Cardiac muscle cell (in vitro differentiated cells and primary cell): ENCODE data around the gene NT5DC4. TPM values are rescaled to one million over a fixed set of nuclear protein-coding genes. Genes with fewer than 3 reads are reported as not detected.

ENCODE experiments used
- DNase-seq, 2 donors: peaks; one replicate each; pipeline versions ENCODE4 v3.0.0 to v3.0.0-alpha.2; 2010 to 2017; ENCODE audit warnings: low read depth in 1 of 2, low spot score in 1 of 2
- H3K27ac ChIP-seq: fragments of 200-600 bp; sonication (generic); 2 replicates; pipeline ENCODE4 v1.5.1; 2016
- H3K27me3 ChIP-seq: fragments of 200-600 bp; sonication (generic); 2 replicates; pipeline ENCODE4 v1.6.0; 2016; ENCODE audit warnings: control low read depth
- H3K36me3 ChIP-seq: fragments of 200-600 bp; sonication (generic); 2 replicates; pipeline ENCODE4 v1.5.1; 2016; ENCODE audit warnings: control low read depth
- H3K4me1 ChIP-seq: fragments of 200-600 bp; sonication (generic); 2 replicates; pipeline ENCODE4 v1.8.1; 2017; ENCODE audit warnings: low read depth, mild to moderate bottlenecking, mixed run types
- H3K4me3 ChIP-seq: fragments of 200-600 bp; sonication (generic); 2 replicates; pipeline ENCODE4 v1.5.1; 2016; ENCODE audit warnings: mild to moderate bottlenecking
- H3K9me3 ChIP-seq: fragments of 200-600 bp; sonication (generic); 2 replicates; pipeline ENCODE4 v1.5.1; 2017; ENCODE audit warnings: low read depth, mild to moderate bottlenecking, control low read depth
- CTCF ChIP-seq: IDR thresholded peaks from 2 replicates; pipeline ENCODE4 v1.5.1; 2012; ENCODE audit warnings: low read depth, mild to moderate bottlenecking, low read length
- polyA plus RNA-seq: library from polyadenylated mRNA; unstranded; fragments of >200 nt; fragmentation: Nextera tagmentation; extraction: Ambion mirVana; gene quantifications from 2 replicates; pipeline ENCODE4 v1.2.1, GENCODE V29; 2016
- total RNA-seq: library from RNA; depleted of rRNA; stranded (reverse); fragments of >200 nt; gene quantifications from 2 replicates; pipeline ENCODE4 v1.2.3, GENCODE V29; 2016

Gene NT5DC4
- total and polyA plus RNA-seq, 2 experiments from 2014 or later = not detected

GRCh38 chr2:112765251-112765650 is 44.4 kb downstream of the NT5DC4 start:
- peak overlapping the region; percentile 88 for H3K4me3 ChIP-seq
- H3K27ac ChIP-seq = no peak overlapping the region
- no peaks in the 10 kb centered on the region for H3K9me3 ChIP-seq
- H3K27me3 ChIP-seq = no peaks in the 10 kb centered on the region
- no peak for DNase-seq
- peaks cover 4% of the 10 kb centered on the region for H3K36me3 ChIP-seq
- no peaks in the 10 kb centered on the region for H3K4me1 ChIP-seq
- no peak for TF ChIP-seq CTCF

GRCh38 chr2:112767693-112768330 is 47.0 kb downstream of the NT5DC4 start:
- no peak for TF ChIP-seq CTCF
- H3K9me3 ChIP-seq = no peaks in the 10 kb centered on the region
- no peak for DNase-seq
- H3K4me1 ChIP-seq = no peaks in the 10 kb centered on the region
- H3K27ac ChIP-seq = no peak overlapping the region
- no peaks in the 10 kb centered on the region for H3K36me3 ChIP-seq
- H3K27me3 ChIP-seq = no peaks in the 10 kb centered on the region
- H3K4me3 ChIP-seq = no peak overlapping the region

DNA sequence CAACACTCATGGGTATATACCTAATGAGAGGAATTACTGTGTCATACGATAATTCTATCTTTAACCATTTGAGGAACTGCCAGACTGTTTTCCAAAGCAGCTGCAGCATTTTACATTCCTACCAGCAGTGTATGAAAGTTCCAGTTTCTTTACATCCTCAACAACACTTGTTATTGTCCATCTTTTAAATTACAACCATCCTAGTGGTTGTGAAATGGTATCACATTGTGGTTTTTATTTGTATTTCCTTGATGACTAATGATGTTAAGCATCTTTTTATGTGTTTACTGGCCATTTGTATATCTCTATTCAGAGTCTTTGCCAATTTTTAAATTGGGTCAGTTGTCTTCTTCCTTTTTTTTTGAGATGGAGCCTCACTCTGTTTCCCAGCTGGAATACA is 47.6 kb downstream of the NT5DC4 start:
- no peak for TF ChIP-seq CTCF
- Histone ChIP-seq H3K36me3 (no peaks in the 10 kb centered on the region), H3K27me3 (no peaks in the 10 kb centered on the region), H3K4me3 (no peak overlapping the region), H3K9me3 (no peaks in the 10 kb centered on the region), H3K4me1 (no peaks in the 10 kb centered on the region), H3K27ac (no peak overlapping the region)
- peak in 1 of 2 donors; percentile 34 for DNase-seq

DNA sequence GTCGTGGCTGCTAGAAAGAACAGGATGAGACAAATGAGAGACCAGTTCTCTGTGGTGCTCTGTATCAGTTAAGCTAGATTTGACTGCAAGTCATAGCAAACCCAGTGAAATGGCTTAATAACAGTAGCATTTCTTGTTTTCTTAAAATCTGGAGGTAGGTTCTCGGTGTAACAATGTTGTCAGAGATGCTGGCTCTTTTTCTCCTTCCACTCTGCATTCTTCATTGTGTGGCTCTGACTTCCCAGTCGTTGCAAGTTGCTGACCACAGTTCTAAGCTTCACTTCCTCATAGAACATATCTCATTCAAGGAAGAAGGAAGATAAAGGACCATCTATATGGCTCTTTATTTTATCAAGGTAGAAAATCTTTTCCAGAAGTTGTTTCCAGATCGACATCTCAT is 51.5 kb downstream of the NT5DC4 start:
- Histone ChIP-seq H3K4me3 (no peak overlapping the region), H3K4me1 (no peaks in the 10 kb centered on the region), H3K27me3 (no peaks in the 10 kb centered on the region), H3K9me3 (no peaks in the 10 kb centered on the region), H3K36me3 (no peaks in the 10 kb centered on the region), H3K27ac (no peak overlapping the region)
- no peak for DNase-seq
- TF ChIP-seq CTCF = no peak

DNA sequence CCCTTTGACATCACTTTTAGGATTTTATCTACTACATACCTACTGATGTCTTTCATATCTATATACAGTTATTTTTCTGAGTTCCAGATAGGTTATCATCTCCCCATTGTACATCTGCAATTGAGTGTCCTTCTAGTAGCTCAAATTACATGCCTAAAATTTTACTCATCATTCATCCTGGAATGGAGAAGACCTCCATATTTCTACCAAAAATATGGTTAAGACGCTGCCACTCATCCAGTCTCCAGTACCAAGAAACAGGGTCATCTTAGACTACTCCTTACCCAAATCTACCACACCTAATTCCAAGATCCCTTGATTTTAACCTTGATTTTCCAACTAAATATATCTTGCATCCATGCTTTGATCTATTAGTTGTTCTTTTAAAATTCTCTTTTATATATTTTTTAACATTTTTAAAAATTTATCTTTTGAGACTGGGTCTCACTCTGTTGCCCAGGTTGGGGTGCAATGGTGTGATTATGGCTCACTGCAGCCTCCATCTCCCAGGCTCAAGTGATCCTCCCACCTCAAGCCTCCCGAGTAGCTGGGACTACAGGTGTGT is 52.2 kb downstream of the NT5DC4 start:
- no peaks in the 10 kb centered on the region for H3K27me3 ChIP-seq
- DNase-seq = no peak
- H3K36me3 ChIP-seq = no peaks in the 10 kb centered on the region
- H3K4me3 ChIP-seq = no peak overlapping the region
- H3K27ac ChIP-seq = no peak overlapping the region
- TF ChIP-seq CTCF = no peak
- H3K9me3 ChIP-seq = no peaks in the 10 kb centered on the region
- no peaks in the 10 kb centered on the region for H3K4me1 ChIP-seq
